Measurements from ENCODE around the gene UQCC2.

Gene UQCC2

GRCh38 chr6:33683576-33684427 lies 27.7 kb downstream of the UQCC2 start:
- DNase-seq (ENCODE audit: low read depth, low spot score) = no peak
- no peak overlapping the region for H3K4me3 ChIP-seq (ENCODE audit: low read length)

GRCh38 chr6:33683051-33683571 lies 28.4 kb downstream of the UQCC2 start:
- DNase-seq (ENCODE audit: low read depth, low spot score) = no peak
- H3K4me3 ChIP-seq (ENCODE audit: low read length) = no peak overlapping the region

- no peak overlapping the region for H3K4me3 ChIP-seq (ENCODE audit: low read length)
- DNase-seq (ENCODE audit: low read depth, low spot score) = no peak
Measured at GRCh38 chr6:33682341-33682740, 29.2 kb downstream of the UQCC2 start.

GRCh38 chr6:33679761-33680160 lies 31.7 kb downstream of the UQCC2 start:
- DNase-seq (ENCODE audit: low read depth, low spot score) = no peak
- no peak overlapping the region for H3K4me3 ChIP-seq (ENCODE audit: low read length)

- H3K4me3 ChIP-seq (ENCODE audit: low read length) = no peak overlapping the region
- no peak for DNase-seq (ENCODE audit: low read depth, low spot score)
Measured at GRCh38 chr6:33678932-33679490, 32.5 kb downstream of the UQCC2 start.

GRCh38 chr6:33678233-33678931 lies 33.1 kb downstream of the UQCC2 start:
- H3K4me3 ChIP-seq (ENCODE audit: low read length) = no peak overlapping the region
- DNase-seq (ENCODE audit: low read depth, low spot score) = no peak

GRCh38 chr6:33677689-33678088 lies 33.8 kb downstream of the UQCC2 start:
- no peak for DNase-seq (ENCODE audit: low read depth, low spot score)
- H3K4me3 ChIP-seq (ENCODE audit: low read length) = no peak overlapping the region

GRCh38 chr6:33677143-33677660 lies 34.3 kb downstream of the UQCC2 start:
- no peak for DNase-seq (ENCODE audit: low read depth, low spot score)
- no peak overlapping the region for H3K4me3 ChIP-seq (ENCODE audit: low read length)

- DNase-seq (ENCODE audit: low read depth, low spot score) = no peak
- H3K4me3 ChIP-seq (ENCODE audit: low read length) = no peak overlapping the region
Measured at GRCh38 chr6:33676416-33677142, 34.9 kb downstream of the UQCC2 start.

GRCh38 chr6:33675968-33676367 lies 35.5 kb downstream of the UQCC2 start:
- no peak for DNase-seq (ENCODE audit: low read depth, low spot score)
- H3K4me3 ChIP-seq (ENCODE audit: low read length) = no peak overlapping the region

- DNase-seq (ENCODE audit: low read depth, low spot score) = no peak
- no peak overlapping the region for H3K4me3 ChIP-seq (ENCODE audit: low read length)
Measured at GRCh38 chr6:33673851-33674250, 37.6 kb downstream of the UQCC2 start.

GRCh38 chr6:33672808-33673207 lies 38.7 kb downstream of the UQCC2 start:
- no peak overlapping the region for H3K4me3 ChIP-seq (ENCODE audit: low read length)
- no peak for DNase-seq (ENCODE audit: low read depth, low spot score)

GRCh38 chr6:33671744-33672072 lies 39.8 kb downstream of the UQCC2 start:
- H3K4me3 ChIP-seq (ENCODE audit: low read length) = no peak overlapping the region

GRCh38 chr6:33670971-33671743 lies 40.3 kb downstream of the UQCC2 start:
- no peak for DNase-seq (ENCODE audit: low read depth, low spot score)
- H3K4me3 ChIP-seq (ENCODE audit: low read length) = no peak overlapping the region

More at GRCh38 chr6:33671744-33672072, 39.8 kb downstream of the UQCC2 start:
- no peak for DNase-seq (ENCODE audit: low read depth, low spot score)

GRCh38 chr6:33670086-33670660 lies 41.3 kb downstream of the UQCC2 start:
- DNase-seq (ENCODE audit: low read depth, low spot score) = no peak
- no peak overlapping the region for H3K4me3 ChIP-seq (ENCODE audit: low read length)

- DNase-seq (ENCODE audit: low read depth, low spot score) = no peak
- no peak overlapping the region for H3K4me3 ChIP-seq (ENCODE audit: low read length)
Measured at GRCh38 chr6:33668914-33669313, 42.6 kb downstream of the UQCC2 start.

- H3K4me3 ChIP-seq (ENCODE audit: low read length) = no peak overlapping the region
- no peak for DNase-seq (ENCODE audit: low read depth, low spot score)
Measured at GRCh38 chr6:33668328-33668727, 43.2 kb downstream of the UQCC2 start.

- DNase-seq (ENCODE audit: low read depth, low spot score) = no peak
- H3K4me3 ChIP-seq (ENCODE audit: low read length) = no peak overlapping the region
Measured at GRCh38 chr6:33667776-33668175, 43.7 kb downstream of the UQCC2 start.
